GM12801 (cell line): ENCODE results near the gene LGALS3.

Source experiments
- CTCF ChIP-seq: IDR thresholded peaks from one replicate; pipeline ENCODE4 v1.5.1; 2011; ENCODE audit warnings: control low read depth; ENCODE audit not compliant: insufficient read length; ENCODE audit errors: extremely low read depth

Gene LGALS3

GRCh38 chr14:55128386-55129085 is 516 bp upstream of the LGALS3 start:
- TF ChIP-seq CTCF, result no peak

GRCh38 chr14:55129428-55130195 is 560 bp downstream of the LGALS3 start:
- no peak for TF ChIP-seq CTCF

- TF ChIP-seq CTCF, result no peak
Observed at GRCh38 chr14:55130196-55130550, 1.1 kb downstream of the LGALS3 start.

- no peak for TF ChIP-seq CTCF
Observed at GRCh38 chr14:55131370-55132137, 2.5 kb downstream of the LGALS3 start.

GRCh38 chr14:55133416-55133815 is 4.4 kb downstream of the LGALS3 start:
- no peak for TF ChIP-seq CTCF

- no peak for TF ChIP-seq CTCF
Observed at GRCh38 chr14:55136241-55136640, 7.2 kb downstream of the LGALS3 start.
